ENCODE measurements around the gene MTF1.

DNA sequence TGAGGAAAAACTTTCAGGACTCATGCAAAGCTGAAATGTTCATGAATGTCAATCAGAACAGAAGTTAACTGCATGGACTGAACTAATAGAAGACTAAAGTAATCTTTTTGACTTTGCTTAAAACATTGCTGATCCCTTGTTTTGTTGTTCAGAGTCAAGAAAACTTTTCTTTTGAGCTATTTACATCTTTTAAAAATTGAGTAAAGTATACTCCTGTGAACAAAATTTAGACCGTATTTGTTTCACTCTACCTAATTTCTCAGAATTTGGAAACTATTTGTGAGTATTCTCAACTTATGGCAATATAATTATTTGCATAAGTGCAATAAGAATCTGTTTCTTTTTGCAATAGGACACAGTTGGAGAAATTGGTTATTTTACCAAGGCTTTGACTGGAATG is 46.3 kb upstream of the MTF1 start:
- TF ChIP-seq, protein P1, sequence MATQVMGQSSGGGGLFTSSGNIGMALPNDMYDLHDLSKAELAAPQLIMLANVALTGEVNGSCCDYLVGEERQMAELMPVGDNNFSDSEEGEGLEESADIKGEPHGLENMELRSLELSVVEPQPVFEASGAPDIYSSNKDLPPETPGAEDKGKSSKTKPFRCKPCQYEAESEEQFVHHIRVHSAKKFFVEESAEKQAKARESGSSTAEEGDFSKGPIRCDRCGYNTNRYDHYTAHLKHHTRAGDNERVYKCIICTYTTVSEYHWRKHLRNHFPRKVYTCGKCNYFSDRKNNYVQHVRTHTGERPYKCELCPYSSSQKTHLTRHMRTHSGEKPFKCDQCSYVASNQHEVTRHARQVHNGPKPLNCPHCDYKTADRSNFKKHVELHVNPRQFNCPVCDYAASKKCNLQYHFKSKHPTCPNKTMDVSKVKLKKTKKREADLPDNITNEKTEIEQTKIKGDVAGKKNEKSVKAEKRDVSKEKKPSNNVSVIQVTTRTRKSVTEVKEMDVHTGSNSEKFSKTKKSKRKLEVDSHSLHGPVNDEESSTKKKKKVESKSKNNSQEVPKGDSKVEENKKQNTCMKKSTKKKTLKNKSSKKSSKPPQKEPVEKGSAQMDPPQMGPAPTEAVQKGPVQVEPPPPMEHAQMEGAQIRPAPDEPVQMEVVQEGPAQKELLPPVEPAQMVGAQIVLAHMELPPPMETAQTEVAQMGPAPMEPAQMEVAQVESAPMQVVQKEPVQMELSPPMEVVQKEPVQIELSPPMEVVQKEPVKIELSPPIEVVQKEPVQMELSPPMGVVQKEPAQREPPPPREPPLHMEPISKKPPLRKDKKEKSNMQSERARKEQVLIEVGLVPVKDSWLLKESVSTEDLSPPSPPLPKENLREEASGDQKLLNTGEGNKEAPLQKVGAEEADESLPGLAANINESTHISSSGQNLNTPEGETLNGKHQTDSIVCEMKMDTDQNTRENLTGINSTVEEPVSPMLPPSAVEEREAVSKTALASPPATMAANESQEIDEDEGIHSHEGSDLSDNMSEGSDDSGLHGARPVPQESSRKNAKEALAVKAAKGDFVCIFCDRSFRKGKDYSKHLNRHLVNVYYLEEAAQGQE (IDR thresholded peaks at IDR 0.05; ENCODE audit: low read depth) = no peak
- TF ChIP-seq RAD21 (IDR thresholded peaks at IDR 0.05; ENCODE audit: low read depth) = no peak
